ENCODE measurements around the gene ZNF407.

ZNF407 gene

DNA sequence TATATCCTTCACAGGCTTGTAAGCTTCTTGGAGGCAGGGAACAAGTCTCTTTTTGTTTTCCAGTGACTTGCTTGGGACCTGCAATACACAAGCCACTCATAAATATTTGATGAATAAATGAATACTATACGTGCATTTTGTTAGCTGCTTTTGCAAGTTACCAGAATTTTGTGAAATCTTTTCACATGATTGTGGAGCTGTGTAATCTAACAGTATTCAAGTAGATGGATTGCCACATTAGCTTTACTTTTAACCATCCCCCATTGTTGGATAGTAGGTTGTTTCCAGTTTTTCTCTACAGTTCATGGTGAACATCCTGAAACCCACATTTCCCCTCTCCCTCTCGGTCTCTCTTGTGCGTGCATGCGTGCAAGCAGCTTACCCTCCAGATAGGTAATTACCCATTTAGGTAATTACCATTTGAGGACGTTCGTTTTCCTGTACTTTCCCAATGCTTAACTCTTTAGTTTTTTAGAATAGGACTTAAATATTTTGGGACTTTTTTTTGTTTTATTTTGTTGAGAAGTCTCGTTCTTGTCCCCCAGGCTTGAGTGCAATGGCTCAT lies 12.5 kb downstream of the ZNF407 start:
- Histone ChIP-seq H3K4me2 (ENCODE audit: insufficient read depth, low read length) (no peak overlapping the region), H3K36me3 (ENCODE audit: insufficient read depth, low read length) (no peaks in the 10 kb centered on the region), H4K20me1 (ENCODE audit: insufficient read depth, low read length) (peaks cover 29% of the 10 kb centered on the region; the same call in 1 of the 2 replicates), H2AFZ (ENCODE audit: low read depth, low read length) (no peak overlapping the region), H3K4me3 (ENCODE audit: low read depth in 1 of 2, low read length in 2 of 2) (no peak overlapping the region), H3K9ac (ENCODE audit: low read depth, low read length) (no peak overlapping the region), H3K9me3 (ENCODE audit: insufficient read depth, low read length, severe bottlenecking) (no peaks in the 10 kb centered on the region), H3K27me3 (ENCODE audit: insufficient read depth, low read length, poor library complexity) (no peaks in the 10 kb centered on the region), H3K27ac (ENCODE audit: low read length) (no peak overlapping the region), H3K4me1 (ENCODE audit: insufficient read depth, low read length) (no peaks in the 10 kb centered on the region), H3K79me2 (ENCODE audit: insufficient read depth, low read length) (peaks cover 66% of the 10 kb centered on the region)
- DNase-seq (no peak), ATAC-seq (ENCODE audit: insufficient read depth, low read depth) (no peak)
- TF ChIP-seq EZH2 (IDR thresholded peaks at IDR 0.05; ENCODE audit: borderline replicate concordance, low read depth, low read length, severe bottlenecking), result no peak
- TF ChIP-seq, protein P1, sequence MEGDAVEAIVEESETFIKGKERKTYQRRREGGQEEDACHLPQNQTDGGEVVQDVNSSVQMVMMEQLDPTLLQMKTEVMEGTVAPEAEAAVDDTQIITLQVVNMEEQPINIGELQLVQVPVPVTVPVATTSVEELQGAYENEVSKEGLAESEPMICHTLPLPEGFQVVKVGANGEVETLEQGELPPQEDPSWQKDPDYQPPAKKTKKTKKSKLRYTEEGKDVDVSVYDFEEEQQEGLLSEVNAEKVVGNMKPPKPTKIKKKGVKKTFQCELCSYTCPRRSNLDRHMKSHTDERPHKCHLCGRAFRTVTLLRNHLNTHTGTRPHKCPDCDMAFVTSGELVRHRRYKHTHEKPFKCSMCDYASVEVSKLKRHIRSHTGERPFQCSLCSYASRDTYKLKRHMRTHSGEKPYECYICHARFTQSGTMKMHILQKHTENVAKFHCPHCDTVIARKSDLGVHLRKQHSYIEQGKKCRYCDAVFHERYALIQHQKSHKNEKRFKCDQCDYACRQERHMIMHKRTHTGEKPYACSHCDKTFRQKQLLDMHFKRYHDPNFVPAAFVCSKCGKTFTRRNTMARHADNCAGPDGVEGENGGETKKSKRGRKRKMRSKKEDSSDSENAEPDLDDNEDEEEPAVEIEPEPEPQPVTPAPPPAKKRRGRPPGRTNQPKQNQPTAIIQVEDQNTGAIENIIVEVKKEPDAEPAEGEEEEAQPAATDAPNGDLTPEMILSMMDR (IDR thresholded peaks at IDR 0.05; ENCODE audit: borderline replicate concordance, extremely low read depth, low read length, poor library complexity, severe bottlenecking), result no peak

DNA sequence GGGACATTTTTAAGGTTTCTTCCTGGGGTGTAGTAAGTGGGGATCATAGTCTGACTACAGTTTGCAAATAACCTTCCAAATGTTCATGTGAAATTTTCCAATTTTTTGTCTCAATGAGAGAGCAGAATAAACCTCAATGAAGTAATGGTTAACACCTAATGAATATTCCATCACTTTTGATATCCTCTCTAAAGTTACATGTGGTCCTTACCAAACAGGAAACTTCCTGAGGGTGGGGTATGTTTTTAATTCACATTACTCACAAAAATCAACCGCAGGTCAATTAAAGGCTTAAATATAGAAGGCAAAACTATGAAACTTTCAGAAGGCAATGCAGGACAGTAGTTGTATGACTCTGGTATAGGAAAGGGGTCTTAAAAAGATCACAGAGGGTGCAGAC lies 13.2 kb downstream of the ZNF407 start:
- H3K36me3 ChIP-seq (ENCODE audit: insufficient read depth, low read length), result no peaks in the 10 kb centered on the region
- H3K4me3 ChIP-seq (ENCODE audit: low read depth in 1 of 2, low read length in 2 of 2), result no peak overlapping the region
- DNase-seq (no peak), ATAC-seq (ENCODE audit: insufficient read depth, low read depth) (no peak)
- no peak overlapping the region for H3K27ac ChIP-seq (ENCODE audit: low read length)
- no peaks in the 10 kb centered on the region for H3K4me1 ChIP-seq (ENCODE audit: insufficient read depth, low read length)
- H3K9me3 ChIP-seq (ENCODE audit: insufficient read depth, low read length, severe bottlenecking), result no peaks in the 10 kb centered on the region
- H2AFZ ChIP-seq (ENCODE audit: low read depth, low read length), result no peak overlapping the region
- H3K4me2 ChIP-seq (ENCODE audit: insufficient read depth, low read length), result no peak overlapping the region
- TF ChIP-seq, protein P1 (IDR thresholded peaks at IDR 0.05; ENCODE audit: borderline replicate concordance, extremely low read depth, low read length, poor library complexity, severe bottlenecking), result no peak
- TF ChIP-seq EZH2 (IDR thresholded peaks at IDR 0.05; ENCODE audit: borderline replicate concordance, low read depth, low read length, severe bottlenecking), result no peak
- H3K9ac ChIP-seq (ENCODE audit: low read depth, low read length), result no peak overlapping the region
- H4K20me1 ChIP-seq (ENCODE audit: insufficient read depth, low read length), result peaks cover 29% of the 10 kb centered on the region; the same call in 1 of the 2 replicates
- H3K79me2 ChIP-seq (ENCODE audit: insufficient read depth, low read length), result peaks cover 61% of the 10 kb centered on the region
- no peaks in the 10 kb centered on the region for H3K27me3 ChIP-seq (ENCODE audit: insufficient read depth, low read length, poor library complexity)

DNA sequence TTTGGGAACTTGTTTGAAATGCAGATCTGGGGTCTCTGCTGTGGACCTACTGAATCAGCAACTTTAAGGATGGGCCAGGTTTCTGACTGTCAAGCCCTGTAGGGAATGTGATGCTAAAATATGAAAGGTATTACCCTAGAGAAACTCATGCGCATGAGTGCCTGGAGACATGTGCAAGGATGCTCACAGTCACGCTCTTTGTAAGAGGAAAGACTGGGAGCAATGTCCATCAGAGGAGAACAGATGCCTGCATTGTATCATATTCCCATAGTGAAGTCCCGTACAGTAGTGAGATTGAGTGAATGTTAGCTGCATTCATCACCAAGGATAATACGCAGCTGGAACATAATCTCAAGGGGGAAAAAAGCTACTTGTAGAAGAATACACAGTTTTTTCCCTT lies 14.1 kb downstream of the ZNF407 start:
- Histone ChIP-seq H3K27ac (ENCODE audit: low read length) (no peak overlapping the region), H3K9me3 (ENCODE audit: insufficient read depth, low read length, severe bottlenecking) (no peaks in the 10 kb centered on the region), H4K20me1 (ENCODE audit: insufficient read depth, low read length) (peaks cover 31% of the 10 kb centered on the region; the same call in 1 of the 2 replicates), H3K4me1 (ENCODE audit: insufficient read depth, low read length) (no peaks in the 10 kb centered on the region), H3K79me2 (ENCODE audit: insufficient read depth, low read length) (peaks cover 58% of the 10 kb centered on the region), H3K4me2 (ENCODE audit: insufficient read depth, low read length) (no peak overlapping the region), H3K36me3 (ENCODE audit: insufficient read depth, low read length) (peaks cover 2% of the 10 kb centered on the region; the same call in 1 of the 2 replicates), H3K4me3 (ENCODE audit: low read depth in 1 of 2, low read length in 2 of 2) (no peak overlapping the region), H3K9ac (ENCODE audit: low read depth, low read length) (no peak overlapping the region), H2AFZ (ENCODE audit: low read depth, low read length) (no peak overlapping the region), H3K27me3 (ENCODE audit: insufficient read depth, low read length, poor library complexity) (no peaks in the 10 kb centered on the region)
- ATAC-seq (ENCODE audit: insufficient read depth, low read depth) (no peak), DNase-seq (no peak)
- no peak for TF ChIP-seq EZH2 (IDR thresholded peaks at IDR 0.05; ENCODE audit: borderline replicate concordance, low read depth, low read length, severe bottlenecking)
- TF ChIP-seq, protein P1 (IDR thresholded peaks at IDR 0.05; ENCODE audit: borderline replicate concordance, extremely low read depth, low read length, poor library complexity, severe bottlenecking), result no peak

All from DND-41 (cell line).